SK-N-SH (cell line): ENCODE data around the gene PXDN. TPM values are rescaled to one million over a fixed set of nuclear protein-coding genes. Genes with fewer than 3 reads are reported as not detected.

Experiments used
- CHD2 ChIP-seq: fragments of 150-350 bp; IDR thresholded peaks from 2 replicates; pipeline ENCODE4 v1.6.1; 2018; ENCODE audit warnings: low read length; ENCODE audit not compliant: partially characterized antibody
- ELF1 ChIP-seq: IDR thresholded peaks from 2 replicates; pipeline ENCODE4 v1.4.0; 2012
- FOSL2 ChIP-seq: IDR thresholded peaks from 2 replicates; pipeline ENCODE4 v1.4.0; 2012; ENCODE audit warnings: low read depth, mild to moderate bottlenecking, moderate library complexity, borderline replicate concordance
- FOXJ3 ChIP-seq: sonication (generic); formaldehyde crosslinking; IDR thresholded peaks from 2 replicates; pipeline ENCODE4 v1.5.1; 2020; ENCODE audit warnings: mild to moderate bottlenecking, missing genetic modification reagents
- IRF3 ChIP-seq: fragments of 150-350 bp; IDR thresholded peaks from 2 replicates; pipeline ENCODE4 v1.6.1; 2016; ENCODE audit warnings: mild to moderate bottlenecking, low read depth, low read length
- MXI1 ChIP-seq: IDR thresholded peaks from 2 replicates; pipeline ENCODE4 v1.6.1; 2012; ENCODE audit warnings: mild to moderate bottlenecking, low read depth, low read length, improper control_type of control experiment
- NFIC ChIP-seq: IDR thresholded peaks from 2 replicates; pipeline ENCODE4 v1.4.0; 2012; ENCODE audit warnings: borderline replicate concordance
- NRF1 ChIP-seq: IDR thresholded peaks from 2 replicates; pipeline ENCODE4 v1.6.1; 2012; ENCODE audit warnings: low read depth, mild to moderate bottlenecking, low read length
- PBX3 ChIP-seq: IDR thresholded peaks from 2 replicates; pipeline ENCODE4; 2012
- POLR2AphosphoS5 ChIP-seq: IDR thresholded peaks from 2 replicates; pipeline ENCODE4 v1.6.1; 2012; ENCODE audit warnings: low read depth, low read length
- RCOR1 ChIP-seq: fragments of 150-350 bp; IDR thresholded peaks from 2 replicates; pipeline ENCODE4 v1.6.1; 2017; ENCODE audit warnings: antibody characterized with exemption, low read length
- RFX5 ChIP-seq: IDR thresholded peaks from 2 replicates; pipeline ENCODE4 v1.6.1; 2012; ENCODE audit warnings: mild to moderate bottlenecking, improper control_type of control experiment, low read length
- RXRA ChIP-seq: IDR thresholded peaks from 2 replicates; pipeline ENCODE4 v1.4.0; 2012; ENCODE audit warnings: low read depth, mild to moderate bottlenecking, borderline replicate concordance
- SIN3A ChIP-seq: IDR thresholded peaks from 2 replicates; pipeline ENCODE4 v1.6.1; 2012; ENCODE audit warnings: low read depth, mild to moderate bottlenecking, low read length, moderate library complexity, borderline replicate concordance
- TCF12 ChIP-seq: IDR thresholded peaks from 2 replicates; pipeline ENCODE4 v1.4.0; 2012
- TEAD4 ChIP-seq: IDR thresholded peaks from 2 replicates; pipeline ENCODE4 v1.4.0; 2012; ENCODE audit warnings: mild to moderate bottlenecking, borderline replicate concordance; ENCODE audit not compliant: insufficient read depth
- polyA plus RNA-seq, 3 experiments: library from polyadenylated mRNA; depleted of rRNA; stranded (reverse); fragments of >200 nt; gene quantifications; 2 replicates each; pipeline ENCODE4 v1.2.3, GENCODE V29; 2012
- TF ChIP-seq, protein P1 (sequence below): fragments of 150-350 bp; IDR thresholded peaks from 2 replicates; pipeline ENCODE4 v1.6.1; 2017; ENCODE audit warnings: antibody characterized with exemption, low read length, low read depth, borderline replicate concordance
- TF ChIP-seq, protein P2 (sequence below): IDR thresholded peaks from 2 replicates; pipeline ENCODE4 v1.6.1; 2012; ENCODE audit warnings: mild to moderate bottlenecking, low read depth, low read length, moderate library complexity

Gene PXDN
- polyA plus RNA-seq, 1 of the 3 experiments (the other 2 are of a cell fraction) = 146 TPM

DNA sequence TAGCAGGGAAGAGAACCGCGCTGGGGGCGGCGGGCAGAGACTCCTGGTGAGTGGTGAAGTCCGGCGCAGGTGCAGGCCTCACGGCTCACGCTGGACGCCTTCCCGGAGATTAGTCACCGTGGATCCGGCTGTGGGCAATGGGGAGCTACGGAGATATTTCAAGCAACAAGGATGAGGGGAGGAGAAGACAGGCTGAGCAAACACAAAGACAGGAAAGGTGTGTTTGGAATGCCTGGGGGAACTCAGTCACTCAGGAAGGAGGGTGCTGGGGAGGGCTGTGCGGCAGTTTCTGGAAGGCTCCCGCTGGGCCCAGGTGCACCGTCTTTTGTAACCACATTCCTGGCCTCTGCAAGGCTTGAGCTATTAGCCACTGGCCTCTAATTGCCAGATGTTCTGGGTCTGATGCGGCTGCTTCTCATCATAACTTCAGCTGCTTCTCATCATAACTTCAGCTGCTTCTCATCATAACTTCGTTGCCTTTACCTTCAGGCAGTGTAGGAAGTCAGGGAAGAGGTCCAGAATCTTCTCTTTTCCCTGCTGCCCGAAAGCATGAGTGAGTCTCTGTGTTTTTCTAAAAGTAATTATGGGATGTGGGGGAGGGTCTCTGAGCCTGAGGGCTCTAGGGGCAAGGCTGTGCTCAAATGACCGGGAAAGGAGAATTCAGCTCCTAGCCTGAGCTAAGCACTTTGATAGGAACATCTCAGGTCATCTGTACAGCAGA, 118.9 kb downstream of the PXDN start (continued):
- TF ChIP-seq, protein P1, sequence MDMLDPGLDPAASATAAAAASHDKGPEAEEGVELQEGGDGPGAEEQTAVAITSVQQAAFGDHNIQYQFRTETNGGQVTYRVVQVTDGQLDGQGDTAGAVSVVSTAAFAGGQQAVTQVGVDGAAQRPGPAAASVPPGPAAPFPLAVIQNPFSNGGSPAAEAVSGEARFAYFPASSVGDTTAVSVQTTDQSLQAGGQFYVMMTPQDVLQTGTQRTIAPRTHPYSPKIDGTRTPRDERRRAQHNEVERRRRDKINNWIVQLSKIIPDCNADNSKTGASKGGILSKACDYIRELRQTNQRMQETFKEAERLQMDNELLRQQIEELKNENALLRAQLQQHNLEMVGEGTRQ = no peak
- TF ChIP-seq TEAD4 (peak; percentile 91), TCF12 (peak; percentile 100), RCOR1 (peak; percentile 97), RFX5 (no peak), FOXJ3 (CRISPR knock-in tag) (peak; percentile 39; the same call in 1 of the 2 replicates), NFIC (peak; percentile 70; the same call in 1 of the 2 replicates), MXI1 (no peak), NRF1 (no peak), RXRA (no peak), FOSL2 (peak; percentile 36; the same call in 1 of the 2 replicates), SIN3A (peak; percentile 75; the same call in 1 of the 2 replicates), POLR2AphosphoS5 (peak; percentile 98), ELF1 (no peak), IRF3 (no peak), PBX3 (peak; percentile 87), CHD2 (peak; percentile 71)
- TF ChIP-seq, protein P2, sequence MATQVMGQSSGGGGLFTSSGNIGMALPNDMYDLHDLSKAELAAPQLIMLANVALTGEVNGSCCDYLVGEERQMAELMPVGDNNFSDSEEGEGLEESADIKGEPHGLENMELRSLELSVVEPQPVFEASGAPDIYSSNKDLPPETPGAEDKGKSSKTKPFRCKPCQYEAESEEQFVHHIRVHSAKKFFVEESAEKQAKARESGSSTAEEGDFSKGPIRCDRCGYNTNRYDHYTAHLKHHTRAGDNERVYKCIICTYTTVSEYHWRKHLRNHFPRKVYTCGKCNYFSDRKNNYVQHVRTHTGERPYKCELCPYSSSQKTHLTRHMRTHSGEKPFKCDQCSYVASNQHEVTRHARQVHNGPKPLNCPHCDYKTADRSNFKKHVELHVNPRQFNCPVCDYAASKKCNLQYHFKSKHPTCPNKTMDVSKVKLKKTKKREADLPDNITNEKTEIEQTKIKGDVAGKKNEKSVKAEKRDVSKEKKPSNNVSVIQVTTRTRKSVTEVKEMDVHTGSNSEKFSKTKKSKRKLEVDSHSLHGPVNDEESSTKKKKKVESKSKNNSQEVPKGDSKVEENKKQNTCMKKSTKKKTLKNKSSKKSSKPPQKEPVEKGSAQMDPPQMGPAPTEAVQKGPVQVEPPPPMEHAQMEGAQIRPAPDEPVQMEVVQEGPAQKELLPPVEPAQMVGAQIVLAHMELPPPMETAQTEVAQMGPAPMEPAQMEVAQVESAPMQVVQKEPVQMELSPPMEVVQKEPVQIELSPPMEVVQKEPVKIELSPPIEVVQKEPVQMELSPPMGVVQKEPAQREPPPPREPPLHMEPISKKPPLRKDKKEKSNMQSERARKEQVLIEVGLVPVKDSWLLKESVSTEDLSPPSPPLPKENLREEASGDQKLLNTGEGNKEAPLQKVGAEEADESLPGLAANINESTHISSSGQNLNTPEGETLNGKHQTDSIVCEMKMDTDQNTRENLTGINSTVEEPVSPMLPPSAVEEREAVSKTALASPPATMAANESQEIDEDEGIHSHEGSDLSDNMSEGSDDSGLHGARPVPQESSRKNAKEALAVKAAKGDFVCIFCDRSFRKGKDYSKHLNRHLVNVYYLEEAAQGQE = 0 out of 2 replicates have a peak, but pooled peaks have one; percentile 11
